ENCODE data around the gene ASTL. TPM values are rescaled to one million over a fixed set of nuclear protein-coding genes. Genes with fewer than 3 reads are reported as not detected.

ASTL gene
- total and polyA plus RNA-seq, 9 donors = 0.09 to 0.24 (median 0.18) TPM; not detected in 5

DNA sequence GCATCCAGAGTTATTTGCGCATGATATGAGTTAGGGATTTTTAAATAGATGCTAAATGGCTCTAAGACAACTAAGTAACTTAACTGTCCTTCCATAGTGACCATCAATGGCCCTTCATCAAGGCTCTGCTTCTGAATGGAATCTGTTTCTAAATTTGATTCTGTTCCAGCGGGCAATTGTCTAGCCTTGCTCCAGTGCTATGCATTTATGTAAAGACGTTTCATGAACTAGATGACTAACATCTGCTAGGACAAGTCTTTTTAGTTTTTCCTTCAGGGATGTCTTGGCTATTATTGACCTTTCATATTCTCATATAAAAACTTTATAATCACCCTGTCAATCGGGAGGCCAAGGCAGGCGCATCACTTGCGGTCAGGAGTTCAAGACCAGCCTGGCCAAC, 9.8 kb downstream of the ASTL start:
- 90% methylated on average over 2 of the region's 6 CpGs for WGBS (ENCODE audit: insufficient coverage)
- no peak for DNase-seq
- Histone ChIP-seq H3K4me1 (ENCODE audit: control insufficient read depth, insufficient read depth, low read length) (no peaks in the 10 kb centered on the region), H3K36me3 (ENCODE audit: control insufficient read depth, insufficient read depth, low read length) (no peaks in the 10 kb centered on the region), H3K9me3 (replicated peaks; ENCODE audit: control insufficient read depth, low read depth, low read length) (no peaks in the 10 kb centered on the region), H3K27ac (ENCODE audit: low read length) (no peak overlapping the region), H3K4me3 (ENCODE audit: low read length) (no peak overlapping the region), H3K27me3 (ENCODE audit: control insufficient read depth, insufficient read depth, low read length) (peaks cover 11% of the 10 kb centered on the region)

DNA sequence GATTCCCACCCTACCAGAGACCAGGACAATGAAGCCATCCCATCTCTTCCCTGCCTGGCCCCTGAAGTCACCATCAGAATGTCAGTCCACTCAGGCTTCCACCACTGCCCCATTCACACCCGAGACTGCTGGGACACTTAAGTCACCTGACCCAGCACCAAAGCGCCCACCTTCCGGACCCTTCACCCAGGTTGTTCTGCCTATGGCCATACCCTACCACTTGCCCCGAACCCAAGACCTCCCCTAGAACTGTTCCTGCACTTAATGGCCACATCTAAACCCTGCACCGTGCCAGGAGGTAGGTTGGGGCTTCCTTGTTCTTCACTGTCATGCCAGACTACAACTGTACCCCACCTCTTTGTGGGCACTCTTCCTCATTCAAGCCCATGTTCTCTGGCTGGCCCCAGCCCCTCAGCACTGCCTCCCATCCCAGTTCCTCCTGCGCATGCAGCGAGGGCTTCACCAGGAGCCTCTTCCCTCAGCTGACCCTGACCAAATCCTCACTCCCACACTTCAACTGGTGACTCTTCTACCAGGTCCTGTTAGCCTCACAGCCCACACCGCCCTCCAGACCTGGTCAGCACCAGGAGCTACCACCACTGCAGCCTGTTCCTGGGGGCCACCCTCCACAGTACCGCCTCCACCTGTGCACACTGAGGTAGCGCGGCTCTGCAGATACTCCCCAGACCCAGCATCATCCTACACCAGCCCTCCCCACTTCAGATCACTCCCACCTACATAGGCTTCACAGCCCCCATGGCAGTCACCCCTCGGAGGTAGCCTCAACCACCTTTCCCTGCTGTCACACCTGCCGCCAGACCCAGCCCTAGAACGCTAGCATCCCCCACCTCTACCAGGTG, 13.7 kb downstream of the ASTL start:
- WGBS (ENCODE audit: insufficient coverage) = 86% methylated on average over 14 of the region's 14 CpGs
- Histone ChIP-seq H3K27me3 (ENCODE audit: control insufficient read depth, insufficient read depth, low read length) (peaks cover 22% of the 10 kb centered on the region), H3K4me3 (ENCODE audit: low read length) (no peak overlapping the region), H3K4me1 (ENCODE audit: control insufficient read depth, insufficient read depth, low read length) (no peaks in the 10 kb centered on the region), H3K36me3 (ENCODE audit: control insufficient read depth, insufficient read depth, low read length) (no peaks in the 10 kb centered on the region), H3K9me3 (replicated peaks; ENCODE audit: control insufficient read depth, low read depth, low read length) (no peaks in the 10 kb centered on the region), H3K27ac (ENCODE audit: low read length) (no peak overlapping the region)
- DNase-seq = no peak

- Histone ChIP-seq H3K27me3 (ENCODE audit: control insufficient read depth, insufficient read depth, low read length) (peaks cover 22% of the 10 kb centered on the region), H3K4me3 (ENCODE audit: low read length) (no peak overlapping the region), H3K27ac (ENCODE audit: low read length) (no peak overlapping the region), H3K9me3 (replicated peaks; ENCODE audit: control insufficient read depth, low read depth, low read length) (no peaks in the 10 kb centered on the region), H3K4me1 (ENCODE audit: control insufficient read depth, insufficient read depth, low read length) (no peaks in the 10 kb centered on the region), H3K36me3 (ENCODE audit: control insufficient read depth, insufficient read depth, low read length) (no peaks in the 10 kb centered on the region)
- no peak for DNase-seq
- 86% methylated on average over 11 of the region's 11 CpGs for WGBS (ENCODE audit: insufficient coverage)
Observed at GRCh38 chr2:96123936-96124335, 14.4 kb downstream of the ASTL start.

- peaks cover 25% of the 10 kb centered on the region for H3K27me3 ChIP-seq (ENCODE audit: control insufficient read depth, insufficient read depth, low read length)
- H3K4me3 ChIP-seq (ENCODE audit: low read length) = no peak overlapping the region
- 83% methylated on average over 1 of the region's 1 CpG for WGBS (ENCODE audit: insufficient coverage)
- peaks cover 5% of the 10 kb centered on the region for H3K4me1 ChIP-seq (ENCODE audit: control insufficient read depth, insufficient read depth, low read length)
- no peak overlapping the region for H3K27ac ChIP-seq (ENCODE audit: low read length)
- no peaks in the 10 kb centered on the region for H3K36me3 ChIP-seq (ENCODE audit: control insufficient read depth, insufficient read depth, low read length)
- no peaks in the 10 kb centered on the region for H3K9me3 ChIP-seq (replicated peaks; ENCODE audit: control insufficient read depth, low read depth, low read length)
- DNase-seq = no peak
Observed at GRCh38 chr2:96123290-96123689, 15.0 kb downstream of the ASTL start.

GRCh38 chr2:96122391-96122790, 15.9 kb downstream of the ASTL start:
- peaks cover 11% of the 10 kb centered on the region for H3K4me1 ChIP-seq (ENCODE audit: control insufficient read depth, insufficient read depth, low read length)
- H3K27ac ChIP-seq (ENCODE audit: low read length) = no peak overlapping the region
- peaks cover 34% of the 10 kb centered on the region for H3K27me3 ChIP-seq (ENCODE audit: control insufficient read depth, insufficient read depth, low read length)
- 71% methylated on average over 1 of the region's 5 CpGs for WGBS (ENCODE audit: insufficient coverage)
- DNase-seq = no peak
- H3K36me3 ChIP-seq (ENCODE audit: control insufficient read depth, insufficient read depth, low read length) = no peaks in the 10 kb centered on the region
- no peak overlapping the region for H3K4me3 ChIP-seq (ENCODE audit: low read length)
- H3K9me3 ChIP-seq (replicated peaks; ENCODE audit: control insufficient read depth, low read depth, low read length) = no peaks in the 10 kb centered on the region

GRCh38 chr2:96121414-96121813, 16.9 kb downstream of the ASTL start:
- H3K36me3 ChIP-seq (ENCODE audit: control insufficient read depth, insufficient read depth, low read length) = no peaks in the 10 kb centered on the region
- DNase-seq = no peak
- H3K4me3 ChIP-seq (ENCODE audit: low read length) = no peak overlapping the region
- H3K4me1 ChIP-seq (ENCODE audit: control insufficient read depth, insufficient read depth, low read length) = peaks cover 15% of the 10 kb centered on the region
- WGBS (ENCODE audit: insufficient coverage) = 84% methylated on average over 4 of the region's 4 CpGs
- H3K27ac ChIP-seq (ENCODE audit: low read length) = no peak overlapping the region
- no peaks in the 10 kb centered on the region for H3K9me3 ChIP-seq (replicated peaks; ENCODE audit: control insufficient read depth, low read depth, low read length)
- peaks cover 38% of the 10 kb centered on the region for H3K27me3 ChIP-seq (ENCODE audit: control insufficient read depth, insufficient read depth, low read length)

DNA sequence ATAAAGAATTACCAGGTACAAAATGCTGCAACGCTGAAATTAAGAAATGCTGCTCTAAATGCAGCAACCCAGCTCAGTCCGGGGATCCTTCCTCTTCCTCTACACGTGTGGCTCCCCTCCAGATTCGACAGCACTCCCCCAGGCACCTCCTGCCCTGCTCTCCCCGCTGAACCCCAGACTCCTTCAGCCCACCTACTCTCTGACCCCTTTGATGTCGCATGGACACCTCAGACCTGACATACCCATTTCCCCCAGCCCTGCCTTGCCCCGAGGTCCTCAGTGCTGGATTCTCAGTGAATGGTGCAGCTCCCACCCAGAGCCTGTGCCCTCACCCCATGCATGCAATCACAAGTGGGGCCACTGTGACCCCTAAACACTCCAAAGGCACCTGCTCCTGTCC, 17.3 kb downstream of the ASTL start:
- H3K36me3 ChIP-seq (ENCODE audit: control insufficient read depth, insufficient read depth, low read length) = no peaks in the 10 kb centered on the region
- WGBS (ENCODE audit: insufficient coverage) = 52% methylated on average over 7 of the region's 7 CpGs
- H3K4me3 ChIP-seq (ENCODE audit: low read length) = no peak overlapping the region
- H3K27ac ChIP-seq (ENCODE audit: low read length) = no peak overlapping the region
- H3K4me1 ChIP-seq (ENCODE audit: control insufficient read depth, insufficient read depth, low read length) = peaks cover 18% of the 10 kb centered on the region
- no peak for DNase-seq
- no peaks in the 10 kb centered on the region for H3K9me3 ChIP-seq (replicated peaks; ENCODE audit: control insufficient read depth, low read depth, low read length)
- H3K27me3 ChIP-seq (ENCODE audit: control insufficient read depth, insufficient read depth, low read length) = peaks cover 41% of the 10 kb centered on the region

- H3K4me3 ChIP-seq (ENCODE audit: low read length) = no peak overlapping the region
- peaks cover 20% of the 10 kb centered on the region for H3K4me1 ChIP-seq (ENCODE audit: control insufficient read depth, insufficient read depth, low read length)
- no peak overlapping the region for H3K27ac ChIP-seq (ENCODE audit: low read length)
- 30% methylated on average over 11 of the region's 11 CpGs for WGBS (ENCODE audit: insufficient coverage)
- peaks cover 49% of the 10 kb centered on the region for H3K27me3 ChIP-seq (ENCODE audit: control insufficient read depth, insufficient read depth, low read length)
- no peaks in the 10 kb centered on the region for H3K9me3 ChIP-seq (replicated peaks; ENCODE audit: control insufficient read depth, low read depth, low read length)
- H3K36me3 ChIP-seq (ENCODE audit: control insufficient read depth, insufficient read depth, low read length) = no peaks in the 10 kb centered on the region
- no peak for DNase-seq
Observed at GRCh38 chr2:96120091-96120720, 18.1 kb downstream of the ASTL start.

DNA sequence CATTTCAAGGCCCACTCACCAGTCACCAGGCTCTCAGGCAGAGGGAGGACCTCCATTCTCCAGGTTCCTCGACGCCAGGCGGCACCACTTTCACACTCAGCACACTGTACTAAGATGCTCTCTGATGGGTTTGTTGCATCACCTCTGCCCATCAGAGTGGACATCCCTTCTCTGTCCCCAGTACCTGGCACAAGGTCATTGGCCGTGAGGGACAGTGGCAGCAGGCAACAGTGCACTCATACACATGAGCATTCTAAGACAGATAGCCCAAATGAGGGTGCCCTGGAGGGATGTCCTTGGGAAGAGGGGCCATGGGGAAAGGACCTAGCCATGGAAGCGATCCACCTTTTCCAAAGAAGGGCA, 18.9 kb downstream of the ASTL start:
- DNase-seq = no peak
- no peak overlapping the region for H3K27ac ChIP-seq (ENCODE audit: low read length)
- H3K27me3 ChIP-seq (ENCODE audit: control insufficient read depth, insufficient read depth, low read length) = peaks cover 56% of the 10 kb centered on the region
- WGBS (ENCODE audit: insufficient coverage) = 89% methylated on average over 3 of the region's 5 CpGs
- peaks cover 20% of the 10 kb centered on the region for H3K4me1 ChIP-seq (ENCODE audit: control insufficient read depth, insufficient read depth, low read length)
- H3K9me3 ChIP-seq (replicated peaks; ENCODE audit: control insufficient read depth, low read depth, low read length) = no peaks in the 10 kb centered on the region
- no peaks in the 10 kb centered on the region for H3K36me3 ChIP-seq (ENCODE audit: control insufficient read depth, insufficient read depth, low read length)
- no peak overlapping the region for H3K4me3 ChIP-seq (ENCODE audit: low read length)

- peaks cover 56% of the 10 kb centered on the region for H3K27me3 ChIP-seq (ENCODE audit: control insufficient read depth, insufficient read depth, low read length)
- no peak for DNase-seq
- WGBS (ENCODE audit: insufficient coverage) = 77% methylated on average over 13 of the region's 13 CpGs
Observed at GRCh38 chr2:96118698-96119388, 19.5 kb downstream of the ASTL start.

More at GRCh38 chr2:96118698-96119388, 19.5 kb downstream of the ASTL start:
- Histone ChIP-seq H3K36me3 (ENCODE audit: control insufficient read depth, insufficient read depth, low read length) (no peaks in the 10 kb centered on the region), H3K27ac (ENCODE audit: low read length) (no peak overlapping the region), H3K4me3 (ENCODE audit: low read length) (no peak overlapping the region), H3K9me3 (replicated peaks; ENCODE audit: control insufficient read depth, low read depth, low read length) (no peaks in the 10 kb centered on the region), H3K4me1 (ENCODE audit: control insufficient read depth, insufficient read depth, low read length) (peaks cover 20% of the 10 kb centered on the region)

Data from muscle of leg (tissue), 11 donors.